SK-N-SH (cell line): ENCODE results near the gene ENPP7. TPM values are rescaled to one million over a fixed set of nuclear protein-coding genes. Genes with fewer than 3 reads are reported as not detected.
A peak's percentile ranks its signal among the peaks of the same experiment; 100 is the strongest.

Experiments
- CTCF ChIA-PET: fragments of 300-600, 350-600 bp; formaldehyde crosslinking; extraction: SDS; loops from one replicate; lab custom pipeline; 2021; lab: Yijun Ruan, JAX
- POLR2A ChIA-PET: fragments of 350-600 bp; sonication (Branson Sonifier 250); formaldehyde crosslinking; extraction: SDS; loops from one replicate; lab custom pipeline; 2020; ENCODE audit warnings: antibody characterized with exemption, inconsistent platforms; lab: Yijun Ruan, JAX
- DNase-seq: peaks from one replicate; pipeline ENCODE4 v3.0.0; 2012
- H2AFZ ChIP-seq: fragments of 200-600 bp; sonication (generic); 2 replicates; pipeline ENCODE4 v1.8.1; 2016; ENCODE audit warnings: antibody characterized with exemption, mild to moderate bottlenecking, low read depth
- H3F3A ChIP-seq: fragments of 200-600 bp; sonication (generic); replicated peaks from 2 replicates; pipeline ENCODE3; 2016; ENCODE audit warnings: antibody characterized with exemption, mild to moderate bottlenecking; ENCODE audit not compliant: insufficient read depth
- H3K27ac ChIP-seq, 2 experiments: fragments of 200-500 bp in 1 of 2; fragments of 200-600 bp in 1 of 2; sonication (Bioruptor generic) in 1 of 2; sonication (generic), shearing (Covaris generic) in 1 of 2; 2 replicates each; pipeline versions ENCODE4 v1.5.1 to v1.6.1; 2014 to 2016; ENCODE audit warnings: low read depth in 2 of 2, inconsistent platforms in 1 of 2, low read length in 1 of 2, mild to moderate bottlenecking in 1 of 2, mixed read lengths in 1 of 2
- H3K27me3 ChIP-seq: fragments of 200-600 bp; sonication (generic), shearing (Covaris generic); 2 replicates; pipeline ENCODE4 v1.6.1; 2016; ENCODE audit warnings: mixed run types; ENCODE audit not compliant: insufficient read depth
- H3K36me3 ChIP-seq, 2 experiments: fragments of 200-500 bp in 1 of 2; fragments of 200-600 bp in 1 of 2; sonication (Bioruptor generic) in 1 of 2; sonication (generic) in 1 of 2; replicated peaks in 1 of 2; 2 replicates each; pipeline versions ENCODE3 to v1.5.1; 2014 to 2016; ENCODE audit warnings: low read length in 1 of 2, mild to moderate bottlenecking in 1 of 2; ENCODE audit not compliant: insufficient read depth in 2 of 2, control insufficient read depth in 1 of 2
- H3K4me1 ChIP-seq, 2 experiments: fragments of 200-500 bp in 1 of 2; fragments of 200-600 bp in 1 of 2; sonication (Bioruptor generic) in 1 of 2; sonication (generic), shearing (Covaris generic) in 1 of 2; 2 replicates each; pipeline versions ENCODE4 v1.5.1 to v1.6.1; 2014 to 2016; ENCODE audit warnings: low read depth in 1 of 2, low read length in 1 of 2, mixed run types in 1 of 2; ENCODE audit not compliant: insufficient read depth in 2 of 2, control insufficient read depth in 1 of 2
- H3K4me2 ChIP-seq: fragments of 200-600 bp; sonication (generic), shearing (Covaris generic); 2 replicates; pipeline ENCODE4 v1.6.1; 2017; ENCODE audit warnings: mixed run types
- H3K4me3 ChIP-seq, 2 experiments: fragments of 200-500 bp in 1 of 2; fragments of 200-600 bp in 1 of 2; sonication (Bioruptor generic) in 1 of 2; sonication (generic), shearing (Covaris generic) in 1 of 2; 2 replicates each; pipeline versions ENCODE4 v1.5.1 to v1.8.1; 2014 to 2016; ENCODE audit warnings: low read depth in 2 of 2, inconsistent platforms in 1 of 2, low read length in 1 of 2, mild to moderate bottlenecking in 1 of 2, mixed read lengths in 1 of 2, moderate library complexity in 1 of 2
- H3K79me2 ChIP-seq: fragments of 200-600 bp; sonication (generic); 2 replicates; pipeline ENCODE4 v1.8.1; 2017; ENCODE audit warnings: mild to moderate bottlenecking; ENCODE audit not compliant: insufficient read depth
- H3K9ac ChIP-seq: fragments of 200-600 bp; sonication (generic); 2 replicates; pipeline ENCODE4 v1.6.1; 2017; ENCODE audit warnings: mixed run types
- H3K9me2 ChIP-seq: fragments of 200-600 bp; sonication (generic); 2 replicates; pipeline ENCODE4 v1.6.1; 2017; ENCODE audit warnings: mixed run types
- H3K9me3 ChIP-seq: fragments of 200-600 bp; sonication (generic); 2 replicates; pipeline ENCODE4 v1.6.1; 2017; ENCODE audit warnings: mixed run types, mild to moderate bottlenecking, moderate library complexity
- H4K20me1 ChIP-seq: fragments of 200-600 bp; sonication (generic); 2 replicates; pipeline ENCODE4 v1.6.1; 2017; ENCODE audit warnings: mild to moderate bottlenecking, mixed run types; ENCODE audit not compliant: insufficient read depth
- CHD2 ChIP-seq: fragments of 150-350 bp; IDR thresholded peaks from 2 replicates; pipeline ENCODE4 v1.6.1; 2018; ENCODE audit warnings: low read length; ENCODE audit not compliant: partially characterized antibody
- ELF1 ChIP-seq: IDR thresholded peaks from 2 replicates; pipeline ENCODE4 v1.4.0; 2012
- EP300 ChIP-seq, 2 experiments: IDR thresholded peaks; 2 replicates each; pipeline versions ENCODE4 v1.4.0 to v1.6.1; 2012; ENCODE audit warnings: borderline replicate concordance in 1 of 2, low read depth in 1 of 2, low read length in 1 of 2
- EZH2phosphoT487 ChIP-seq: fragments of 200-600 bp; sonication (generic); IDR thresholded peaks from 2 replicates; pipeline ENCODE4 v1.6.1; 2017; ENCODE audit warnings: low read depth, mixed run types, mild to moderate bottlenecking, antibody characterized with exemption, moderate library complexity, borderline replicate concordance
- FOXJ3 ChIP-seq: sonication (generic); formaldehyde crosslinking; IDR thresholded peaks from 2 replicates; pipeline ENCODE4 v1.5.1; 2020; ENCODE audit warnings: mild to moderate bottlenecking, missing genetic modification reagents
- GATA2 ChIP-seq: sonication (generic); formaldehyde crosslinking; IDR thresholded peaks from 2 replicates; pipeline ENCODE4 v1.5.0; 2020; ENCODE audit warnings: mild to moderate bottlenecking, missing genetic modification reagents
- MAX ChIP-seq: IDR thresholded peaks from 2 replicates; pipeline ENCODE4 v1.4.0; 2012; ENCODE audit warnings: low read depth
- MXI1 ChIP-seq: IDR thresholded peaks from 2 replicates; pipeline ENCODE4 v1.6.1; 2012; ENCODE audit warnings: mild to moderate bottlenecking, low read depth, low read length, improper control_type of control experiment
- NFIC ChIP-seq: IDR thresholded peaks from 2 replicates; pipeline ENCODE4 v1.4.0; 2012; ENCODE audit warnings: borderline replicate concordance
- NRF1 ChIP-seq: IDR thresholded peaks from 2 replicates; pipeline ENCODE4 v1.6.1; 2012; ENCODE audit warnings: low read depth, mild to moderate bottlenecking, low read length
- POLR2AphosphoS5 ChIP-seq: IDR thresholded peaks from 2 replicates; pipeline ENCODE4 v1.6.1; 2012; ENCODE audit warnings: low read depth, low read length
- RAD21 ChIP-seq: IDR thresholded peaks from 2 replicates; pipeline ENCODE4 v1.6.1; 2012; ENCODE audit warnings: mild to moderate bottlenecking, low read length
- RCOR1 ChIP-seq: fragments of 150-350 bp; IDR thresholded peaks from 2 replicates; pipeline ENCODE4 v1.6.1; 2017; ENCODE audit warnings: antibody characterized with exemption, low read length
- RFX5 ChIP-seq: IDR thresholded peaks from 2 replicates; pipeline ENCODE4 v1.6.1; 2012; ENCODE audit warnings: mild to moderate bottlenecking, improper control_type of control experiment, low read length
- RXRA ChIP-seq: IDR thresholded peaks from 2 replicates; pipeline ENCODE4 v1.4.0; 2012; ENCODE audit warnings: low read depth, mild to moderate bottlenecking, borderline replicate concordance
- SIN3A ChIP-seq: IDR thresholded peaks from 2 replicates; pipeline ENCODE4 v1.6.1; 2012; ENCODE audit warnings: low read depth, mild to moderate bottlenecking, low read length, moderate library complexity, borderline replicate concordance
- SMC3 ChIP-seq: IDR thresholded peaks from 2 replicates; pipeline ENCODE4 v1.6.1; 2012; ENCODE audit warnings: low read depth, low read length, improper control_type of control experiment
- TAF1 ChIP-seq: IDR thresholded peaks from 2 replicates; pipeline ENCODE4 v1.6.1; 2012; ENCODE audit warnings: low read depth, mild to moderate bottlenecking, low read length, moderate library complexity, borderline replicate concordance
- USF1 ChIP-seq: IDR thresholded peaks from 2 replicates; pipeline ENCODE4 v1.4.0; 2012; ENCODE audit warnings: low read depth, borderline replicate concordance
- WGBS: methylation state at CpG from one replicate; pipeline ENCODE4 v1.1.6; 2017; ENCODE audit warnings: low lambda C conversion rate; 5-methylcytosine and 5-hydroxymethylcytosine counted together
- polyA plus RNA-seq, 3 experiments: library from polyadenylated mRNA; depleted of rRNA; stranded (reverse); fragments of >200 nt; gene quantifications; 2 replicates each; pipeline ENCODE4 v1.2.3, GENCODE V29; 2012
- TF ChIP-seq, protein P1 (sequence below): IDR thresholded peaks from 2 replicates; pipeline ENCODE4; 2012
- TF ChIP-seq, protein P2 (sequence below): fragments of 150-350 bp; IDR thresholded peaks from 2 replicates; pipeline ENCODE4 v1.6.1; 2016; ENCODE audit warnings: mild to moderate bottlenecking, low read depth, low read length

The ENPP7 gene
- polyA plus RNA-seq, 1 of the 3 experiments (the other 2 are of a cell fraction) = not detected

DNA sequence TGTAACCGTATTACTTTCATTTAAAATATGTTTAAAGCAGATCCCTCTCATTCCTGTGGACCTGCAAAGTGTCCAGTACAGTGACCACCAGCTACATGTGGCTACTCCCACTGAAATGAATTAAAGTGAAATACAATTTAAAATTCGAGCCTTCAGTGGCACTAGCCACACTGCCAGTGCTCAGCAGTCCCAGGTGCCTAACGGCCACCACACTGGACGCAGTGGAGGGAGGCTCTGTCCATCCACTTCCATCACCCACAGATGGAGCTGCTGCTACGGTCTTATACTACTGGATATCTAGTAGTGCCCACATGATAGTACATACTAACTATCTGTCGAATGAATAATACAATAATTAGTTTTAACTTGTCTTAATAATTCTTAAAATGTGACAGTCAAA lies 44.9 kb downstream of the ENPP7 start:
- POLR2A ChIA-PET = interaction anchor here (1.1 kb wide), 1 partner anchor 63 kb away, joined by 3 read pairs; the partner anchor contains the start of gene CBX4

DNA sequence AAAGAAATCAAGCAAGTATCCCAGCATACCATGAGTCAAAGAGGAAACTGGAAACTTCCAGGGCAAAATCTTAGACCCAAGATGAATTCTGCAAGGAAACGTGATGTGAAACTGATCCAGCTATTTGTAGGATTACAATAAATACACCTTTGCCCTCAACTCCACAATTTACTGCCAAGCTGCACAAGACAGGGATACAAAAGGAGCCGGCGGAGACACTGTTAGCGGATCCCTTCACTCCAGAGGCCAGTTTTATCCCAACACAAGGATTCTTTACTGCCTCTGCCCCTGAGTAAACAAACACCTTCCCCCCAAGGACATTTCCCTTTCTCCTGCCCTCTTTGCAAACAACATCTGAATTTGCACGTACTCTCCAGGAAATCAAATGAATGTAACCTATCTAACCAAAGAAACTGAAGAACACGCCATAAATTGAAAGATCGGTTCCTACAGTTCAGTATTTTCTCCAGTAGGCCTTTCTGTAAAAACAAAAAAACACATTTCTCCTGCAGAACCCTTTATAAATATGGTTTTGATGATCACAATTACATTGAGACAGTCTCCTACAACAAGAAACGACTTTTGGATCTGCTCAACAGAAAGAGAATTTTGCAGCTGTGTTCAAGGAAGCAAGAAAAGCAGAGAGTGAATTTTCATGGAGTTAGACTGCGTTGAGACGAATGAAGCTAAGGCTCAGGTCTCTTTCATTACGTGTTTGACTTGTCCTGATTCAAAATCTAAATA lies 45.8 kb downstream of the ENPP7 start:
- Histone ChIP-seq H3K4me3 (no peak overlapping the region), H4K20me1 (peaks cover 18% of the 10 kb centered on the region; the same call in 1 of the 2 replicates), H3K9me3 (no peaks in the 10 kb centered on the region), H3K9me2 (no peaks in the 10 kb centered on the region), H3K4me2 (no peak overlapping the region), H3K4me1 (peaks cover 0 to 20% of the 10 kb centered on the region in 2 experiments; a peak in 3 of 4 replicates), H3K36me3 (peaks cover 5 to 20% of the 10 kb centered on the region in 2 experiments), H3K9ac (no peak overlapping the region), H3K27ac (no peak overlapping the region), H3F3A (peaks cover 11% of the 10 kb centered on the region), H2AFZ (no peak overlapping the region), H3K27me3 (peaks cover 27% of the 10 kb centered on the region), H3K79me2 (peaks cover 31% of the 10 kb centered on the region)
- ChIA-PET POLR2A (interaction anchor here (1.1 kb wide), 1 partner anchor 62 kb away, joined by 3 read pairs; the partner anchor contains the start of gene CBX4), CTCF (interaction anchor here (0.6 to 6.6 kb wide), 17 partner anchors 10 to 552 kb away, joined by 3 to 82 read pairs (median 6); partner anchors contain the start of gene CBX4)
- no peak for DNase-seq
- 87% methylated on average over 11 of the region's 11 CpGs for WGBS
- no peak for TF ChIP-seq USF1
- no peak for TF ChIP-seq SMC3
- no peak for TF ChIP-seq NRF1
- TF ChIP-seq NFIC = no peak
- TF ChIP-seq EP300 (IDR thresholded peaks at IDR 0.05; ENCODE audit: borderline replicate concordance in 1 of 2, low read depth in 1 of 2, low read length in 1 of 2) = no peak
- TF ChIP-seq, protein P1, sequence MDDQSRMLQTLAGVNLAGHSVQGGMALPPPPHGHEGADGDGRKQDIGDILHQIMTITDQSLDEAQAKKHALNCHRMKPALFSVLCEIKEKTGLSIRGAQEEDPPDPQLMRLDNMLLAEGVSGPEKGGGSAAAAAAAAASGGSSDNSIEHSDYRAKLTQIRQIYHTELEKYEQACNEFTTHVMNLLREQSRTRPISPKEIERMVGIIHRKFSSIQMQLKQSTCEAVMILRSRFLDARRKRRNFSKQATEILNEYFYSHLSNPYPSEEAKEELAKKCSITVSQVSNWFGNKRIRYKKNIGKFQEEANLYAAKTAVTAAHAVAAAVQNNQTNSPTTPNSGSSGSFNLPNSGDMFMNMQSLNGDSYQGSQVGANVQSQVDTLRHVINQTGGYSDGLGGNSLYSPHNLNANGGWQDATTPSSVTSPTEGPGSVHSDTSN = no peak
- no peak for TF ChIP-seq POLR2AphosphoS5
- no peak for TF ChIP-seq CHD2
- TF ChIP-seq SIN3A = no peak
- no peak for TF ChIP-seq RCOR1
- TF ChIP-seq, protein P2, sequence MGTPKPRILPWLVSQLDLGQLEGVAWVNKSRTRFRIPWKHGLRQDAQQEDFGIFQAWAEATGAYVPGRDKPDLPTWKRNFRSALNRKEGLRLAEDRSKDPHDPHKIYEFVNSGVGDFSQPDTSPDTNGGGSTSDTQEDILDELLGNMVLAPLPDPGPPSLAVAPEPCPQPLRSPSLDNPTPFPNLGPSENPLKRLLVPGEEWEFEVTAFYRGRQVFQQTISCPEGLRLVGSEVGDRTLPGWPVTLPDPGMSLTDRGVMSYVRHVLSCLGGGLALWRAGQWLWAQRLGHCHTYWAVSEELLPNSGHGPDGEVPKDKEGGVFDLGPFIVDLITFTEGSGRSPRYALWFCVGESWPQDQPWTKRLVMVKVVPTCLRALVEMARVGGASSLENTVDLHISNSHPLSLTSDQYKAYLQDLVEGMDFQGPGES = no peak
- no peak for TF ChIP-seq GATA2 (CRISPR knock-in tag)
- TF ChIP-seq FOXJ3 = no peak
- no peak for TF ChIP-seq MAX

More for the DNA sequence above, 44.9 kb downstream of the ENPP7 start:
- Histone ChIP-seq H3F3A (peaks cover 11% of the 10 kb centered on the region), H3K4me2 (no peak overlapping the region), H3K4me3 (no peak overlapping the region), H3K27me3 (peaks cover 27% of the 10 kb centered on the region), H2AFZ (no peak overlapping the region), H4K20me1 (peaks cover 16% of the 10 kb centered on the region; the same call in 1 of the 2 replicates), H3K36me3 (peaks cover 1 to 11% of the 10 kb centered on the region in 2 experiments), H3K9me2 (no peaks in the 10 kb centered on the region), H3K79me2 (peaks cover 25% of the 10 kb centered on the region), H3K9me3 (no peaks in the 10 kb centered on the region), H3K4me1 (peaks cover 0 to 20% of the 10 kb centered on the region in 2 experiments; a peak in 3 of 4 replicates), H3K9ac (no peak overlapping the region), H3K27ac (no peak overlapping the region)
- DNase-seq = no peak
- CTCF ChIA-PET = interaction anchor here (0.7 to 6.6 kb wide), 12 partner anchors 12 to 552 kb away, joined by 3 to 82 read pairs (median 6); partner anchors contain the start of gene CBX4
- WGBS = 74% methylated on average over 6 of the region's 6 CpGs
- TF ChIP-seq RAD21 (peak; percentile 33; the same call in 1 of the 2 replicates), ELF1 (no peak), SIN3A (no peak), MXI1 (no peak), FOXJ3 (no peak), EZH2phosphoT487 (no peak), RFX5 (no peak), RXRA (no peak), TAF1 (no peak)
